ENCODE measurements around the gene RFX7.

RFX7 gene

GRCh38 chr15:56042982-56043980, 200.4 kb downstream of the RFX7 start:
- no peak overlapping the region for H3K4me3 ChIP-seq (replicated peaks; ENCODE audit: low read depth, low read length)
- no peak for TF ChIP-seq CTCF (IDR thresholded peaks at IDR 0.05; ENCODE audit: low read depth, low read length, missing control alignments)
- no peak for DNase-seq (ENCODE audit: extremely low read depth, low read depth)

DNA sequence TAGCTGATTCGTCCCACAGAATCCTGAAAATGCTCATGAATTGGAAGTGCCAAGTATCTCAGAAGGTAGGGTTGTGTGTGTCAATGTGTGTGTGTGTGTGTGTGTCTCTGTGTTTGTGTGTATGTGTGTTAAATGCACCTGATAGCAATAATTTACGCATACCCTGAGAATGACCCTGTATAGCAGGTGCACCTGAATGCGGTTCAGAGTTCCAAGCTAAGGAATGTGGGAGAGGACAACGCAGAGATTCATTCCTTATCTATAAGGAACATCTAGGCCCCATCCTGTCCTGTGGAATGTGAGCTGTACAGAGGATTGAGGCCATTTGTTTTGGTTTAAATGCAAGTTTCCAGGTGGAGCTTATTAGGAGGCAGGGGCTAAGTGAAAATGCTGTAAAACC, 201.2 kb downstream of the RFX7 start:
- H3K4me3 ChIP-seq (replicated peaks; ENCODE audit: low read depth, low read length), result no peak overlapping the region
- TF ChIP-seq CTCF (IDR thresholded peaks at IDR 0.05; ENCODE audit: low read depth, low read length, missing control alignments), result no peak
- no peak for DNase-seq (ENCODE audit: extremely low read depth, low read depth)

GRCh38 chr15:56042031-56042430, 201.6 kb downstream of the RFX7 start:
- TF ChIP-seq CTCF (IDR thresholded peaks at IDR 0.05; ENCODE audit: low read depth, low read length, missing control alignments), result no peak
- DNase-seq (ENCODE audit: extremely low read depth, low read depth), result no peak
- H3K4me3 ChIP-seq (replicated peaks; ENCODE audit: low read depth, low read length), result no peak overlapping the region

DNA sequence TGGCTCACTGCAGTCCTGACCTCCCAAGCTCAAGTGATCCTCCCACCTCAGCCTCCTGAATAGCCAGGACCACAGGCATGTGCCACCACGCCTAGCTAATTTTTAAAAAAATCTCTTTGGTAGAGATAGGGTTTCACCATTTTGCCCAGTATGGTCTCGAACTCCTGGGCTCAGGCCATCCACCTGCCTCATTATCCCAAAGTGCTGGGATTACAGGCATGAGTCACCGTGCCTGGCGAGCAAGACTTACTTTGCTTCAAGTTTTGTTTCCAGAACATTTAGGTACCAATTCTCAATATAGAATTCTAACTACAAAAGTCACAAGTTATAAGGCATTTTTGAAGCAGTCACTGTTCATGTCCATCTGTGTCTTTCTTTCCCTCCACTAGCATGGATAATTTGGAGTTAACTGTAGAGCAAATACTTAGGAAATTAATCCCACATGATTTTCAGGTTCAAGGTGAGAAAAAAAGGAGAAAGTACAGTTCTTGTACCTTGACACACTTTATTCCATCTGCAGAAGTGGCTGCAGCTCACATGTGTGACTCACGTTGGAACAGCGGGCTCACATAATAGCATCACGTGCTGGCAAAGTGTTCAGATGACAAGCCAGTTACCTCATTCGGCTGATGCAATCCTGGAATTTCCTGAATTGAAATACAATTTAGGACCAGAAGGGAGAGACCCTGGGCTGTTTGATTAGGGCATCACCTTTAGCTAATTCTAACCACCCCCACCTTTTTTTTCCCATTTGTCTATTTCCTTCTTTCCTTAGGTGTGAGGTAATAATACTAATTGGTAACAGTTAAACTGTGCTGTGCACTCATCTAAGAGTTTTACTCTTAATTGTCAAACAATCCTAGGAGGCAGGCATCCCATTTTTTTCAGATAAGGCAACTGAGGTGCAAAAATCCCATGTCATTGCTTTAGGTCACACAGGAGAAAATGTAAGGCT, 203.3 kb downstream of the RFX7 start:
- no peak overlapping the region for H3K4me3 ChIP-seq (replicated peaks; ENCODE audit: low read depth, low read length)
- TF ChIP-seq CTCF (IDR thresholded peaks at IDR 0.05; ENCODE audit: low read depth, low read length, missing control alignments), result no peak
- DNase-seq (ENCODE audit: extremely low read depth, low read depth), result peak; percentile 94

DNA sequence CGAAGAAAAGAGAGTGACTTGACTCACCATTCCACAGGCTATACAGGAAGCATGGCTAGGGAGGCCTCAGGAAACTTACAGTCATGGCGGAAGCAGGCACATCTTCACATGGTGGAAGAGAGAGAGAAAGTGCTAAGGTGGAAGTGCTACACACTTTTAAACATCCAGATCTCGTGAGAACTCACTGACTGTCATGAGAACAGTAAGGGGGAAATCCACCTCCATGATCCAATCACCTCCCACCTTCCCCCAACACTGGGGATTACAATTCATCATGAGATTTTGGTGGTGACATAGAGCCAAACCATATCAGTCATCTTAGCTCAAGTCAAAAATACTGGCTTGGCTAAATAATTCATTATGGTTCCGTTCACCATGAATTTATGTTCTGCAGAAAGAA, 205.0 kb downstream of the RFX7 start:
- no peak for TF ChIP-seq CTCF (IDR thresholded peaks at IDR 0.05; ENCODE audit: low read depth, low read length, missing control alignments)
- DNase-seq (ENCODE audit: extremely low read depth, low read depth), result no peak
- no peak overlapping the region for H3K4me3 ChIP-seq (replicated peaks; ENCODE audit: low read depth, low read length)

DNA sequence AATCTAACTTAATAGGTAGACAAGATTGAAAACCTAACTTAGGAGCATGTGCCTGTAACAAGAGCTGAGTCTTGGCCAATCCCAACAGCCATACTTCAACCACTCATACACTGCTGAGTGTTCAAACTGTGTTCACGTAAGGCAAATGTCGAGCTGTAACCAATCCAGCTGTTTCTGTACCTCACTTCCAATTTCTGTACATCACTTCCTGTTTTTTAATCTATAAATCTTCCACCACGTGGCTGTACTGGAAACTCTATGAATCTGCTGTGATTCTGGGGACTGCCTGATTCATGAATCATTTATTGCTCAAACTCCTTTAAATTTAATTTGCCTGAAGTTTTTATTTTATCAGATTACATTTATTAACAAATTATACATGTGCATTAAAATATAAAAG, 205.7 kb downstream of the RFX7 start:
- peak; percentile 56 for DNase-seq (ENCODE audit: extremely low read depth, low read depth)
- no peak overlapping the region for H3K4me3 ChIP-seq (replicated peaks; ENCODE audit: low read depth, low read length)
- no peak for TF ChIP-seq CTCF (IDR thresholded peaks at IDR 0.05; ENCODE audit: low read depth, low read length, missing control alignments)

Data from HFF-Myc (cell line).